Naive B cell (primary cell): ENCODE measurements around the gene TXNRD2. TPM values are rescaled to one million over a fixed set of nuclear protein-coding genes. Genes with fewer than 3 reads are reported as not detected.

Source experiments
- ATAC-seq, 2 donors: fragments of 150-1000 bp; cut with Tn5 transposase; 2 replicates each; pipeline ENCODE4 v1.10.0; 2021; ENCODE audit warnings: low read depth in 2 of 2, mild to moderate bottlenecking in 2 of 2, moderate library complexity in 2 of 2
- DNase-seq: peaks from one replicate; pipeline ENCODE4 v3.0.0; 2022
- H3K27ac Mint-ChIP-seq, 6 donors: one replicate each; pipeline ENCODE4 v1.8.0; 2020 to 2022; ENCODE audit warnings: mild to moderate bottlenecking in 6 of 6, mixed read lengths in 6 of 6, moderate library complexity in 5 of 6, inconsistent platforms in 2 of 6
- H3K27me3 Mint-ChIP-seq, 3 donors: one replicate each; pipeline ENCODE4 v1.8.0; 2021 to 2022; ENCODE audit warnings: mixed read lengths in 3 of 3, mild to moderate bottlenecking in 1 of 3
- H3K36me3 Mint-ChIP-seq, 2 donors: one replicate each; pipeline ENCODE4 v1.8.0; 2020 to 2022; ENCODE audit warnings: mixed read lengths in 2 of 2, inconsistent platforms in 1 of 2, mild to moderate bottlenecking in 1 of 2
- H3K4me1 Mint-ChIP-seq, 3 donors: one replicate each; pipeline ENCODE4 v1.8.0; 2020 to 2022; ENCODE audit warnings: mixed read lengths in 3 of 3, inconsistent platforms in 1 of 3, mild to moderate bottlenecking in 1 of 3, moderate library complexity in 1 of 3
- H3K4me3 Mint-ChIP-seq, 8 donors: one replicate each; pipeline ENCODE4 v1.8.0; 2020 to 2022; ENCODE audit warnings: mild to moderate bottlenecking in 8 of 8, mixed read lengths in 8 of 8, moderate library complexity in 8 of 8, inconsistent platforms in 2 of 8
- H3K9me3 Mint-ChIP-seq, 7 donors: one replicate each; pipeline ENCODE4 v1.8.0; 2020 to 2022; ENCODE audit warnings: mixed read lengths in 7 of 7, mild to moderate bottlenecking in 5 of 7, inconsistent platforms in 2 of 7, moderate library complexity in 1 of 7
- polyA plus RNA-seq, 6 donors: library from polyadenylated mRNA; unstranded; fragments of 300-500 nt; fragmentation: Illumina TruSeq; gene quantifications; one replicate each; pipeline ENCODE4 v1.2.3, GENCODE V29; 2021; ENCODE audit warnings: low read depth in 6 of 6

TXNRD2 gene
- polyA plus RNA-seq, 6 donors from 2014 or later = 8.1 to 14.7 (median 10.1) TPM

DNA sequence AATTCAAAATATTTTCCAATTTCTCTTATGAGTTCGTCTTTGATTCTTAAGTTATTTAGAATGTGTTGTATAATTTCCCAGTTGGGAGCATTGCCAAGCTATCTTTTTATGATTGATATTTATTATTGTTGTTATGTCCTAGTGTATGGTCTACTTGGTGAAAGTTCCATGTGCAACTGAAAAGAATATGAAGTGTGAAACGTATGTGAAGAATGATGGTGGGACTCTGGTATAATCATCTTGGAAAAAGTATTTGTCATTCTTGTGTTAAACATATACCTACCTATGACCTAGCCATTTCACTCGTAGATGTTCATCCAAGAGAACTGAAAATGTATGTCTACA lies 75.0 kb downstream of the TXNRD2 start:
- no peak for ATAC-seq
- Mint-ChIP-seq H3K36me3 (no peaks in the 10 kb centered on the region), H3K27me3 (no peaks in the 10 kb centered on the region), H3K4me1 (peaks cover 0 to 7% (median 2%) of the 10 kb centered on the region in 3 donors), H3K4me3 (no peak overlapping the region), H3K27ac (no peak overlapping the region), H3K9me3 (no peaks in the 10 kb centered on the region)
- no peak for DNase-seq

DNA sequence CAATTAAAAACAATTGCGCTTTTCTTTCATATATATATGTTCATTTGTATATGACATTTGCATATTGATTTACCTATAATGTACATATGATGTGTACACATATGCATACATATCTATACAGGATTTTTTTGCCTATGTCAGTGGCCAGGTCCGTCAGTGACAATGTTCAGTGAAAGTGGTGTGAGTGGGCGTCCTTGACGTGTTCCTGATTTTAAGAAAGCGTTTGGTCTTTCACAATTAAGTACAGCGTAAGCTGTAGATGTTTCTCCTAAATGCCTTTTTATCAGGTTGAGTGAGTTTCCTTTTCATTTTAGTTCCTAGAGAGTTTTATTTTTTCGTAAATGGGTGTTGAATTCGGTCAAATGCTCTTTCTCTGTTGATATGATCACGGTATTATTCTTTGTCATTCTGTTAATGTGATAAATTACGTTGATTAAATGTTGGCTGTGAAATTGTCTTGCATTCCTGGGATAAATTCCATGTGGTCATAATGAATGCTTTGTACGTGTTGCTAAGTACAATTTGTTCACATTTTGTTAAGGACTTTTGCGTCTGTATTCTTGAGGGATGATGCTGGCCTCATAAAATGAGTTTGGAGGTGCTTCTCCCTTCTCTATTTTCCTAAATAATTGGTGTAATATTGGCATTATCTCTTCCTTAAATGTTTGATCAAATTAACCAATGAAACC lies 76.3 kb downstream of the TXNRD2 start:
- DNase-seq (no peak), ATAC-seq (no peak)
- H3K4me1 Mint-ChIP-seq = peaks cover 0 to 7% (median 2%) of the 10 kb centered on the region in 3 donors
- H3K9me3 Mint-ChIP-seq = no peaks in the 10 kb centered on the region
- H3K27me3 Mint-ChIP-seq = no peaks in the 10 kb centered on the region
- no peak overlapping the region for H3K4me3 Mint-ChIP-seq
- no peaks in the 10 kb centered on the region for H3K36me3 Mint-ChIP-seq
- H3K27ac Mint-ChIP-seq = peak overlapping the region in 1 of 6 donors; percentile 73

GRCh38 chr22:19864538-19865106 lies 77.0 kb downstream of the TXNRD2 start:
- no peaks in the 10 kb centered on the region for H3K9me3 Mint-ChIP-seq
- peaks cover 0 to 7% (median 2%) of the 10 kb centered on the region in 3 donors for H3K4me1 Mint-ChIP-seq
- peak overlapping the region in 1 of 6 donors; percentile 81 for H3K27ac Mint-ChIP-seq
- H3K27me3 Mint-ChIP-seq = no peaks in the 10 kb centered on the region
- ATAC-seq = no peak
- no peak overlapping the region for H3K4me3 Mint-ChIP-seq
- H3K36me3 Mint-ChIP-seq = no peaks in the 10 kb centered on the region
- no peak for DNase-seq

DNA sequence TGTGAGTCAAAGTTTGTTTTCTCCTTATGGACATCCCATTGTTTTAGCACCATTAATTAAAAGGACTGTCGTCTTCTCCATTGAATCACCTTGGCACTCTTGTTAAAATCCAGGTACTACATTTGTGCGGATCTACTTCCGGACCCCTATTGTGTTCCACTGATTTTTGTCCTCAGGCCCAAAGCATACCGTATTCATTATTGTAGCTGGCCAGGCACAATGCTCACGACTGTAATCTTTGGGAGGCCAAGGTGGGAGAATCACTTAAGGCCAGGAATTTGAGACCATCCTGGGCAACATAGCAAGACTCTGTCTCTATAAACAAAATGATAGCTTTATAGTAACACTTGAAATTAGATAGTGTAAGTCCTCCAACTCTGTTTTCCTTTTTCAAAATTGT lies 78.0 kb downstream of the TXNRD2 start:
- ATAC-seq (no peak), DNase-seq (no peak)
- Mint-ChIP-seq H3K4me3 (no peak overlapping the region), H3K27ac (peak overlapping the region in 1 of 6 donors; percentile 40), H3K27me3 (no peaks in the 10 kb centered on the region), H3K9me3 (no peaks in the 10 kb centered on the region), H3K36me3 (no peaks in the 10 kb centered on the region), H3K4me1 (peaks cover 0 to 7% (median 2%) of the 10 kb centered on the region in 3 donors)

GRCh38 chr22:19862619-19863246 lies 78.9 kb downstream of the TXNRD2 start:
- Mint-ChIP-seq H3K4me3 (no peak overlapping the region), H3K27ac (no peak overlapping the region), H3K9me3 (no peaks in the 10 kb centered on the region), H3K4me1 (peaks cover 0 to under 1% (median 0%) of the 10 kb centered on the region in 3 donors), H3K27me3 (no peaks in the 10 kb centered on the region), H3K36me3 (no peaks in the 10 kb centered on the region)
- no peak for DNase-seq
- ATAC-seq = no peak

DNA sequence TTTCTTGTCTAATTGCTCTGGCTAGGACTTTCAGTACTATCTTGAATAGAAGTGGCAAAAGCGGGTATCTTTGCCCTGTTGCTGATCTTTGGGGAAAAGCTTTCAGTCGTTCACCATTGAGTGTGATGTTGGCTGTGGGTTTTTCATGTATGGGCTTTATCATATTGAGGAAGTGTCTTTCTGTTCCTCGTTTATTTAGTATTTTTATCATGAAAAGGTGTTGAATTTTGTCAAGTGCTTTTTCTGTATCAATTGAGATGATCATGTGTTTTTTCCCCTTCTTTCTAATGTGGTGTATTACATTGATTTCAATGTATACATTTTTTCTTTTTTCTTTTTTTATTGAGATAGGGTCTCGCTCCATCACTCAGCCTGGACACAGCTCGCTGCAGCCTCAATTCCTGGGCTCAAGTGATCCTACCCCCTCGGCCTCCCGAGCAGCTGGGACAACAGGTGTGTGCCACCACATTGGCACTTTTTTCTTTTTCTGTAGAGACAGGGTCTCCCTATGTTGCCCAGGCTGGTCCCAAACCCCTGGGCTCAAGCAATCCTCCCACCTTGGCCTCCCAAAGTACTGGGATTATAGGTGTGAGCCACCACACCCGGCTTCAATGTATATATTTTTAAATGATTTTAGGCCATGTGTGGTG lies 81.6 kb downstream of the TXNRD2 start:
- DNase-seq (no peak), ATAC-seq (no peak)
- Mint-ChIP-seq H3K27ac (no peak overlapping the region), H3K27me3 (no peaks in the 10 kb centered on the region), H3K9me3 (no peaks in the 10 kb centered on the region), H3K4me1 (peaks cover 4 to 13% (median 5%) of the 10 kb centered on the region in 3 donors), H3K4me3 (no peak overlapping the region), H3K36me3 (no peaks in the 10 kb centered on the region)

- Mint-ChIP-seq H3K27ac (peak overlapping the region in 4 of 6 donors; percentile 61 to 85 (median 76)), H3K4me1 (peaks cover 23 to 32% (median 26%) of the 10 kb centered on the region in 3 donors), H3K36me3 (no peaks in the 10 kb centered on the region), H3K4me3 (peak overlapping the region in 2 of 8 donors; percentile 94 to 95), H3K9me3 (no peaks in the 10 kb centered on the region), H3K27me3 (no peaks in the 10 kb centered on the region)
- ATAC-seq (no peak), DNase-seq (no peak)
Measured at GRCh38 chr22:19857382-19857781, 84.2 kb downstream of the TXNRD2 start.

DNA sequence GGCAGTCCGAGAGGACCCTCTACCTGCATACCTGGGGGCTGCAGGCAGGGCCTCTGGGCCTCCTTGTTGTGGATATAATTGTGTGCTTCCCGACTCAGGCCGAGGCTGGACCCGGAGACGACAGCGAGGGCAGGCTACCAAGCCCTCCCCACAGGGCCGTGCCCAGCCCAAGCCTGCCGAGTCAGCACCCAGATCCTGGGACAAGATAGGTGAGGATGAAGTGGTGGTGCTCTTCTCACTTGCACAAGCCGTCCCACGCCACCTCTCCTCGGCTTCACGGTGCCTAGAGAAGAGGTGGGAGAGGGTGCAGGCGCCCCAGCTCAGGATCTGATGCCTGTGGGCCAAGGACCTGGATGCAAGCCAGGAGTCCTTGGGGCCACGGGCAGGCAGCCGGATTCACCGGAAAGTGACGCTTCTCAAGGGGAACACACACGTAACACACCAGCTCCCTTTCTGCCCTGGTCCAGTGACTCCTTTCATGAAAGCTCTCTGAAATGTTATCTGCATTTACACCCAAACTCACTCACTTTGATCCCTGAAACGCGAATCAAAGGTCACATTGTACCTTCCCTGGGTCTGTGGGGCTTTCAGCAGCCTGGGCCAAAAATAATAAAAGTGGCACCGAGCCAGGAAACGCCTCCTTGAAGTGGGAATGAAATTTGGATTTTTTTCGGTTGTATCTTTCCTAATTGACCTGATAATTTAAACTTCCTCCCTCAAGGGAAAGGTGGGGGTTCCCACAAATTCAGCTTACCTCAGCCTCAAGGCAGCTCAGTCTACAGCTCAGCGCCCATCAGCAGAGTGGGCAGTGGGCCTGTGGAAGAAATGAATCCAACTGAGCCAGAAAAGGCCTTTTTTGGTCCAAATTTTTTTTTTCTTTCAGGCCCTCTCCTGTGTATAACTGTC lies 85.9 kb downstream of the TXNRD2 start:
- Mint-ChIP-seq H3K9me3 (no peaks in the 10 kb centered on the region), H3K27ac (peak overlapping the region; percentile 84 to 96 (median 94)), H3K4me1 (peaks cover 29 to 40% (median 29%) of the 10 kb centered on the region in 3 donors), H3K4me3 (peak overlapping the region; percentile 92 to 96 (median 94)), H3K27me3 (no peaks in the 10 kb centered on the region), H3K36me3 (no peaks in the 10 kb centered on the region)
- DNase-seq = peak; percentile 42
- ATAC-seq = peak; percentile 22 to 29

DNA sequence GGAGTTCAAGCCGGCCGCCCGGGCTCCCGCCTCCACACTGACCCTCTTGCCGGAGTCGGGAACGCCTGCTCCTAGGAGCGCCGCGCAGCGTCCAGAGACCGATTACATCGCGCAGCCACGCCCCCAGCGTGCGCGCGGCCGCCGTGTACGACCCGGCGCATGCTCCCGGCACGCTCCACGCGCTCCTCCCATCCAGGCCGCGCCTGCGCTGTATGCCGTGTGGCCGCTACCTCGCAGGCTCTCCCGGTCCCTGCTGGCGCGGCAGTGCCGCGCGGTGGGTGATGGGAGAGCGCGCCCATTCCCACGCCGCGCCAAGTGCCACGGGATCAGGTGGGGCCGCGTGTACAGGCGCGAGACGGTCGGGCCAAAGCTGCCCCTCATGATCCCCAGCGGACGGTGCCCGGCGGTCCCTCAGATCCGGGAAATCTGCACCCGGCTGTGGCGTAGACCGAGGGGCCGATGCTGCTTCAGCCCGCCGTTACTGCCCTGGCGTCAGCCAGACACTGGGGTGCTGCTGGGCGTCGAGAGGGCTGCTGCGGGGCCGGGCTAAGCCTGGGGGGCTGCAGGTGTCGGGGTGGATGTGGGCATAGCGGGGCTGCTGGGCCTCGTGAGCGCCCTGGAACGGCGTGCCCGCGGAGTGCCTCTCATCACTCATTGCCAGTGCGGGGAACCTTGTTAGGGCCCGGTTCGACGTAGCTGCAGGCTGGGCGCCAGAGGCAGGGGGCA lies 86.7 kb downstream of the TXNRD2 start, which contains the start of the genes GNB1L and RTL10:
Gene GNB1L (minus strand): TSS at position 97 of the 726 bp plus-strand sequence. CDS start 33,519 bp downstream, outside the sequence.
Gene RTL10 (minus strand): TSS at position 97 of the 726 bp plus-strand sequence. CDS start 2,613 bp downstream, outside the sequence.
- H3K27ac Mint-ChIP-seq = peak within 1 kb of the TSS; percentile 84 to 96 (median 94)
- peaks cover 36 to 42% (median 37%) of the 10 kb centered on the region in 3 donors for H3K4me1 Mint-ChIP-seq
- ATAC-seq = peak; percentile 90 to 92
- H3K36me3 Mint-ChIP-seq = no peaks in the 10 kb centered on the region
- no peaks in the 10 kb centered on the region for H3K27me3 Mint-ChIP-seq
- H3K4me3 Mint-ChIP-seq = peak within 1 kb of the TSS; percentile 92 to 96 (median 94)
- no peaks in the 10 kb centered on the region for H3K9me3 Mint-ChIP-seq
- peak; percentile 93 for DNase-seq

DNA sequence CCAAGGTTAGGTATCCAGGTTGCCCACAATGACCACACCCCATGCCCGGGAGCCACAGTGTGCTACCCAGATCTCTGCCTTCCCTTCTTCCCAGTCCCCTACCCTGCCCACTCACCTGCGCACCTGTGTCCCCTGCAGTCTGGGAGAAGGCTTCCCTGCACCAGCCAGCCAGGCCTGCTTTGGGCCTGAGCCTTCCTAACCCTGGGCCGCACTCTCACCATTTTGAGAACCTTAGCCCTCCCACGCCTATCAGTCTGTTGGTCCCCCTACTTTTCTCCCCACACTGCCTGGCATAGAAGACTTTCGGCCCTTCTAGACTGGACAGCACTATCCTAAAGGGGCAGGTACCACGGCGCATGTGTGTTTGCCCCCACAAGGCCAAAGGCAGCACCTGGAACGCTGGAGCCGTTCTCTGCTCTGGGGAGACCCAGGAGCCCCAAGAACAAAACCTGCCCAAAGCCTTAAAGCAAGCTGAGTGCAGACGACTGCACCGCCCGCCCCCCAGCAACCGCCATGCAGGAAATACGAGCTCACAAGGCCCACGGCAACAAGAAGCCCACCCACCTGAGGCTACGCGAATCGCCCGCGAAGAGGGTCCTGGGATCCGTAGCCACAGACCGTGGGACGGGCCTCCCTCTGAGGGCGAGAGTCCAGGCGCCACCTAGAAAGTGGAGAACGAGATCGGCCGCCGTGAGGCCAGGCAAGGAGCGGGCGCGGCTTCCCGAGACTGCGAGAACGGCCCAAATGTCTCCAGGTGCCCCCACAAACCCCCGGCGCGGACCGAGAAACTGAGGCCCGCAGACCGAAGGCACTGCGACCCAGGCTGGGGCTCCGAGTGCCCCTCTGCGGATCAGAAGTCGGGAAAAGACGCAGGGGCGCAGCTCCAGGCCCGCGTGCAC lies 87.5 kb downstream of the TXNRD2 start:
- no peaks in the 10 kb centered on the region for H3K9me3 Mint-ChIP-seq
- no peaks in the 10 kb centered on the region for H3K27me3 Mint-ChIP-seq
- ATAC-seq (no peak), DNase-seq (no peak)
- H3K4me1 Mint-ChIP-seq = peaks cover 36 to 46% (median 38%) of the 10 kb centered on the region in 3 donors
- H3K36me3 Mint-ChIP-seq = no peaks in the 10 kb centered on the region
- H3K27ac Mint-ChIP-seq = peak overlapping the region; percentile 49 to 96 (median 88)
- H3K4me3 Mint-ChIP-seq = peak overlapping the region; percentile 92 to 96 (median 94)

- Mint-ChIP-seq H3K9me3 (no peaks in the 10 kb centered on the region), H3K36me3 (no peaks in the 10 kb centered on the region), H3K27me3 (no peaks in the 10 kb centered on the region), H3K4me3 (peak overlapping the region; percentile 92 to 96 (median 94)), H3K27ac (peak overlapping the region in 5 of 6 donors; percentile 24 to 95 (median 56)), H3K4me1 (peaks cover 36 to 46% (median 38%) of the 10 kb centered on the region in 3 donors)
- ATAC-seq (no peak), DNase-seq (no peak)
Measured at GRCh38 chr22:19853058-19853878, 88.3 kb downstream of the TXNRD2 start.
